ENCODE results near the gene EPB41.
"Not testable (repeated sequence)": the region's sequence is repeated elsewhere in the genome, so short reads cannot be mapped to it uniquely, and the experiment has no call there.

Gene EPB41

GRCh38 chr1:28914228-28915030, at the start of gene EPB41:
Gene EPB41 (plus strand): TSS chr1:28914569. CDS start chr1:28987438, 72,869 bp downstream.
- DNase-seq = peak; percentile 94

GRCh38 chr1:28864695-28865094, 49.7 kb upstream of the EPB41 start:
- no peak for DNase-seq

- DNase-seq = no peak
Measured at GRCh38 chr1:28865997-28866650, 48.2 kb upstream of the EPB41 start.

GRCh38 chr1:28867850-28868249, 46.5 kb upstream of the EPB41 start:
- DNase-seq = no peak

- DNase-seq = no peak
Measured at GRCh38 chr1:28869952-28870351, 44.4 kb upstream of the EPB41 start.

- DNase-seq = no peak
Measured at GRCh38 chr1:28871631-28872401, 42.6 kb upstream of the EPB41 start.

GRCh38 chr1:28875134-28875533, 39.2 kb upstream of the EPB41 start:
- DNase-seq = not testable (repeated sequence)

GRCh38 chr1:28877132-28877781, 37.1 kb upstream of the EPB41 start:
- peak; percentile 87 for DNase-seq

GRCh38 chr1:28878796-28879195, 35.6 kb upstream of the EPB41 start:
- DNase-seq = no peak

- DNase-seq = peak; percentile 87
Measured at GRCh38 chr1:28882009-28882628, 32.2 kb upstream of the EPB41 start.

GRCh38 chr1:28883242-28883616, 31.1 kb upstream of the EPB41 start:
- DNase-seq = no peak

- DNase-seq = no peak
Measured at GRCh38 chr1:28885472-28885877, 28.9 kb upstream of the EPB41 start.

GRCh38 chr1:28885977-28886730, 28.2 kb upstream of the EPB41 start:
- DNase-seq = no peak

GRCh38 chr1:28886731-28887418, 27.5 kb upstream of the EPB41 start:
- peak; percentile 92 for DNase-seq

GRCh38 chr1:28887419-28887834, 26.9 kb upstream of the EPB41 start:
- peak; percentile 43 for DNase-seq

GRCh38 chr1:28887835-28888682, 26.3 kb upstream of the EPB41 start:
- DNase-seq = no peak

GRCh38 chr1:28888915-28889314, 25.5 kb upstream of the EPB41 start:
- no peak for DNase-seq

- DNase-seq = no peak
Measured at GRCh38 chr1:28889357-28889756, 25.0 kb upstream of the EPB41 start.

- DNase-seq = no peak
Measured at GRCh38 chr1:28890435-28890834, 23.9 kb upstream of the EPB41 start.

- no peak for DNase-seq
Measured at GRCh38 chr1:28890836-28891235, 23.5 kb upstream of the EPB41 start.
